CD4-positive, alpha-beta T cell (primary cell): ENCODE data around the gene DNAJC7. TPM values are rescaled to one million over a fixed set of nuclear protein-coding genes. Genes with fewer than 3 reads are reported as not detected.

Experiments
- ATAC-seq: fragments of 200-7000 bp; cut with Tn5 transposase; one replicate; pipeline ENCODE4 v1.10.0; 2022; ENCODE audit warnings: mild to moderate bottlenecking; ENCODE audit not compliant: poor library complexity
- CTCF ChIA-PET: fragments of 350-600 bp; sonication (Branson Sonifier 250); formaldehyde crosslinking; loops from one replicate; lab custom pipeline; 2021; ENCODE audit warnings: antibody characterized with exemption, inconsistent platforms; lab: Charles Lee
- POLR2A ChIA-PET: fragments of 350-600 bp; sonication (Branson Sonifier 250); formaldehyde crosslinking; loops from one replicate; lab custom pipeline; 2021; ENCODE audit warnings: antibody characterized with exemption, inconsistent platforms; lab: Charles Lee
- DNase-seq, 14 experiments: peaks; one replicate each; pipeline ENCODE4 v3.0.0-alpha.2; 2013 to 2020; ENCODE audit warnings: mixed read lengths in 2 of 14
- H3K27ac ChIP-seq, 2 donors: one replicate each; pipeline versions ENCODE4 v1.5.1 to v1.7.0; 2013; ENCODE audit warnings: low read length in 2 of 2, low read depth in 1 of 2, mild to moderate bottlenecking in 1 of 2
- H3K27me3 ChIP-seq, 2 experiments: 1 replicate in 1 of 2; 2 replicates in 1 of 2; pipeline versions ENCODE4 v1.6.1 to v1.7.0; 2013; ENCODE audit warnings: low read length in 2 of 2, control low read depth in 1 of 2, mild to moderate bottlenecking in 1 of 2, moderate library complexity in 1 of 2; ENCODE audit not compliant: insufficient read depth in 2 of 2, control insufficient read depth in 1 of 2
- H3K36me3 ChIP-seq: one replicate; pipeline ENCODE4 v1.6.1; 2013; ENCODE audit warnings: low read length, control low read depth; ENCODE audit not compliant: insufficient read depth
- H3K4me1 ChIP-seq: one replicate; pipeline ENCODE4 v1.6.1; 2013; ENCODE audit warnings: low read length, control low read depth; ENCODE audit not compliant: insufficient read depth
- H3K4me3 ChIP-seq: one replicate; pipeline ENCODE4 v1.5.1; 2013; ENCODE audit warnings: mild to moderate bottlenecking, low read length, moderate library complexity
- H3K9me3 ChIP-seq, 2 experiments: 1 replicate in 1 of 2; 2 replicates in 1 of 2; pipeline versions ENCODE4 v1.6.1 to v1.7.0; 2013; ENCODE audit warnings: low read length in 2 of 2, mild to moderate bottlenecking in 2 of 2, control low read depth in 1 of 2, moderate library complexity in 1 of 2; ENCODE audit not compliant: control insufficient read depth in 1 of 2, insufficient read depth in 1 of 2
- H3K27ac Mint-ChIP-seq: one replicate; pipeline ENCODE4 v1.8.0; 2020; ENCODE audit warnings: mixed read lengths
- H3K27me3 Mint-ChIP-seq: one replicate; pipeline ENCODE4 v1.8.0; 2021; ENCODE audit warnings: mixed read lengths
- H3K36me3 Mint-ChIP-seq: one replicate; pipeline ENCODE4 v1.8.0; 2021; ENCODE audit warnings: low read depth, mixed read lengths
- H3K4me1 Mint-ChIP-seq: one replicate; pipeline ENCODE4 v1.8.0; 2021; ENCODE audit warnings: low read depth, mixed read lengths
- H3K4me3 Mint-ChIP-seq: one replicate; pipeline ENCODE4 v1.8.0; 2020; ENCODE audit warnings: mild to moderate bottlenecking, mixed read lengths
- H3K9me3 Mint-ChIP-seq: one replicate; pipeline ENCODE4 v1.8.0; 2020; ENCODE audit warnings: mixed read lengths
- intact Hi-C, 2 experiments: fragments of 100-400 bp; cut with DNase I in 1 of 2; cut with micrococcal nuclease in 1 of 2; formaldehyde crosslinking; loops; one replicate each; pipeline versions ENCODE4 v1.15.1 to v1.9.0; 2023 to 2025; cut with DNase I, micrococcal nuclease
- total RNA-seq, 174 experiments: library from RNA in 2 of 174; stranded (reverse) in 2 of 174; gene quantifications; one replicate each; pipeline ENCODE4 v1.2.3 and lab custom pipeline; 2021 to 2026
- TF ChIP-seq, protein P1 (sequence below): fragments of 200-600 bp; IDR thresholded peaks from one replicate; pipeline ENCODE4 v1.8.0; 2022; ENCODE audit warnings: antibody characterized with exemption, mild to moderate bottlenecking

The DNAJC7 gene
- total RNA-seq, 2 experiments from 2014 or later: 117 to 140 TPM

DNA sequence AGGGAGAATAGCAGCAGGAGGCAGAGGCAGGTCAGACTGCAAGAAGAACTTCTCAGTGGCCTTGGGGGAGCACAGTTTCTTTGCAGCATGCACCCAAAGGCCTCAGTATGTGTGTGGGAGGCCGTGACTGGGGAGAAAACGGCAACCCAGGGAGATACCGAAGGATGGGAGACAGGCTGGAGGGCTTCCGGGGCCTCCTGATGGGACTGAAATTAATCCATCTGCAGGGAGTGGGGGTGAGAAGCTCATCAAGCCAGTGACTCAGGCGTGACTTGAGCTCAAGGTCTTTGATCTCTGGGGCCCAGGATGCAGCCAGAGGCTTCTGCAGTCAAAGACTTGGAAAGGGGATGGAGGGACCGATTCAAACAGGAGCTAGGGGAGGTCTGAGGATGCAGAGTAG lies 38.3 kb upstream of the DNAJC7 start:
- no peaks in the 10 kb centered on the region for H3K9me3 Mint-ChIP-seq
- TF ChIP-seq, protein P1, sequence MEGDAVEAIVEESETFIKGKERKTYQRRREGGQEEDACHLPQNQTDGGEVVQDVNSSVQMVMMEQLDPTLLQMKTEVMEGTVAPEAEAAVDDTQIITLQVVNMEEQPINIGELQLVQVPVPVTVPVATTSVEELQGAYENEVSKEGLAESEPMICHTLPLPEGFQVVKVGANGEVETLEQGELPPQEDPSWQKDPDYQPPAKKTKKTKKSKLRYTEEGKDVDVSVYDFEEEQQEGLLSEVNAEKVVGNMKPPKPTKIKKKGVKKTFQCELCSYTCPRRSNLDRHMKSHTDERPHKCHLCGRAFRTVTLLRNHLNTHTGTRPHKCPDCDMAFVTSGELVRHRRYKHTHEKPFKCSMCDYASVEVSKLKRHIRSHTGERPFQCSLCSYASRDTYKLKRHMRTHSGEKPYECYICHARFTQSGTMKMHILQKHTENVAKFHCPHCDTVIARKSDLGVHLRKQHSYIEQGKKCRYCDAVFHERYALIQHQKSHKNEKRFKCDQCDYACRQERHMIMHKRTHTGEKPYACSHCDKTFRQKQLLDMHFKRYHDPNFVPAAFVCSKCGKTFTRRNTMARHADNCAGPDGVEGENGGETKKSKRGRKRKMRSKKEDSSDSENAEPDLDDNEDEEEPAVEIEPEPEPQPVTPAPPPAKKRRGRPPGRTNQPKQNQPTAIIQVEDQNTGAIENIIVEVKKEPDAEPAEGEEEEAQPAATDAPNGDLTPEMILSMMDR: no peak
- no peak overlapping the region for H3K4me3 Mint-ChIP-seq
- peaks cover 13 to 16% of the 10 kb centered on the region in 2 experiments for H3K27me3 ChIP-seq
- no peak overlapping the region for H3K4me3 ChIP-seq
- H3K9me3 ChIP-seq: no peaks in the 10 kb centered on the region
- no peaks in the 10 kb centered on the region for H3K36me3 Mint-ChIP-seq
- peaks cover 8% of the 10 kb centered on the region for H3K4me1 ChIP-seq
- DNase-seq (no peak), ATAC-seq (no peak)
- POLR2A ChIA-PET: no interaction called here
- intact Hi-C loops: no loop called here
- no peaks in the 10 kb centered on the region for H3K36me3 ChIP-seq
- peaks cover 47% of the 10 kb centered on the region for H3K27me3 Mint-ChIP-seq
- CTCF ChIA-PET: interaction anchor here (0.6 to 1.2 kb wide), 2 partner anchors 12 to 174 kb away, joined by 3 read pairs; no protein-coding TSS in a partner anchor
- H3K4me1 Mint-ChIP-seq: peaks cover 7% of the 10 kb centered on the region
- H3K27ac Mint-ChIP-seq: no peak overlapping the region
- no peak overlapping the region for H3K27ac ChIP-seq

DNA sequence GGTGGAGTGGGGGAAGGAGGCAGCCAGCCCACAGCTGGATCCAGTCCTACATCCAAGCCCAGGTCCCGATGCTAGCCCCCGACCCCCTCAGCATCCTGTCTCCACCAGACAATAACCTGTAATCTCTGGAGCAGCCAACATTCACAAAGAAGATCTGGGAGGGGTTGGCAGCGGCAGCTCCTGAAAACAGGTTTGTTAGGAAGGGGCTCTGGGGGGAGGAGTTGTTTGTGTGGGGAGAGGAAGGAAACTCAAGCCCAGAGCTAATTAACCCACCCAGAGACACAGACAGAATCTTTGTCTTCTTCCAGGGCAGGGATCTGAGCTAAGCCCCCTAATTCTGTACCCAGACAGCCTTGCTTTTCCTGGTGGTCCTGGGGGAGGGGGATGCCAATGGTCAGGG lies 37.8 kb upstream of the DNAJC7 start:
- no peak for ATAC-seq
- Mint-ChIP-seq H3K27me3 (peaks cover 43% of the 10 kb centered on the region), H3K36me3 (no peaks in the 10 kb centered on the region), H3K27ac (no peak overlapping the region), H3K9me3 (no peaks in the 10 kb centered on the region), H3K4me3 (no peak overlapping the region), H3K4me1 (peaks cover 8% of the 10 kb centered on the region)
- H3K4me3 ChIP-seq: no peak overlapping the region
- H3K27me3 ChIP-seq: peaks cover 13 to 16% of the 10 kb centered on the region in 2 experiments
- ChIA-PET CTCF (interaction anchor here (1.2 kb wide), 1 partner anchor 13 kb away, joined by 3 read pairs; no protein-coding TSS in a partner anchor), POLR2A (no interaction called here)
- H3K27ac ChIP-seq: no peak overlapping the region
- no peaks in the 10 kb centered on the region for H3K36me3 ChIP-seq
- no peak for DNase-seq
- H3K9me3 ChIP-seq: no peaks in the 10 kb centered on the region
- TF ChIP-seq, protein P1: no peak
- intact Hi-C loops: no loop called here
- peaks cover 11% of the 10 kb centered on the region for H3K4me1 ChIP-seq

DNA sequence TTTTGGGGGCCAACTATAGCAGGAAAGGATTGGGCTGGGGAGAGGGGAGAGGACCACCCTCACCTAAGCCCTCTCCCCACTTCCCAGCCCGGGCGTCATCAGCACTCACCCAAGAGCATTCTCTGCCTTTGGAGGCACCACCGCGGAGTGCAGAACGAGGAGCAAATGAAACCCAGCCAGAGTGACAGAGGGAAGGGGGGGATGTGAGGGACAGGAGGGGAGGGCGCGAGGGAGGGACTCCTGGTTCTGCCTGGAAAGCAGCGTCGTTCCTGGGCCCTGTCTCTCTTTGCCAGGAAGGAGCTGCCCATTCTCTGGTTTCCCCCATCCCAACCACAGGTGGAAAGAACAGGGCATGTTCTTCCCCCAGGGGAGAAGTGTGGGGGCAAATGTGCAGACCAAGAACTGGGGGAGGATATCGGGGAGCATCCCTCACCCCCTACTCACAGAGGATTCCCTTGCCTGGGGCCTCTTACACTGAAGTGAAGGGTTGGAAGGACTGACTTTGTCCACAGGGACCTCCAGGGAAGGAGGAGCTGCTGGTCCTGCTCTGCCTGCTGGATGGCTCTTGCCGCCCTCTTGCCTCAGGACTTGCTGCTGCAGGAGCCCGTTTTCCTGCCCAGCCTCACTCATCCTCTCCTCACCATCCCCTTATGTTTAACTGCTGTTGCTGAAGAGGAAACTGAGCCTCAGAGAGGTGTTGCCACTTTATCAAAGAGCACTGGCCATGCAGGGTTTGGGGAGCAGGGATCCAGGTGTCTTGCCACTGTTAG lies 36.7 kb upstream of the DNAJC7 start:
- POLR2A ChIA-PET: no interaction called here
- H3K27ac Mint-ChIP-seq: no peak overlapping the region
- no peaks in the 10 kb centered on the region for H3K36me3 ChIP-seq
- ATAC-seq: no peak
- intact Hi-C loops: no loop called here
- CTCF ChIA-PET: no interaction called here
- peaks cover 45% of the 10 kb centered on the region for H3K27me3 Mint-ChIP-seq
- H3K4me3 Mint-ChIP-seq: no peak overlapping the region
- H3K27me3 ChIP-seq: peaks cover 13 to 16% of the 10 kb centered on the region in 2 experiments
- TF ChIP-seq, protein P1: no peak
- no peaks in the 10 kb centered on the region for H3K36me3 Mint-ChIP-seq
- H3K9me3 Mint-ChIP-seq: no peaks in the 10 kb centered on the region
- H3K9me3 ChIP-seq: no peaks in the 10 kb centered on the region
- no peak overlapping the region for H3K27ac ChIP-seq
- peaks cover 15% of the 10 kb centered on the region for H3K4me1 ChIP-seq
- H3K4me3 ChIP-seq: no peak overlapping the region
- no peak for DNase-seq
- H3K4me1 Mint-ChIP-seq: peaks cover 17% of the 10 kb centered on the region
